Endothelial cell of umbilical vein (primary cell): ENCODE results near the gene TPH2. TPM values are rescaled to one million over a fixed set of nuclear protein-coding genes. Genes with fewer than 3 reads are reported as not detected.

Experiments
- BruUV-seq: library from RNA; stranded (reverse); fragments of 400-500 nt; replicated peaks from 2 replicates; lab custom pipeline; 2021; lab: Mats Ljungman, UMichigan
- CTCF ChIA-PET: fragments of 300-600, 350-600 bp; sonication (Branson Sonifier 250); formaldehyde crosslinking; loops from one replicate; lab custom pipeline; 2021; ENCODE audit warnings: antibody characterized with exemption, inconsistent platforms; lab: Charles Lee
- POLR2A ChIA-PET: fragments of 300-600, 350-600 bp; sonication (Branson Sonifier 250); formaldehyde crosslinking; loops from one replicate; lab custom pipeline; 2021; ENCODE audit warnings: antibody characterized with exemption, inconsistent platforms; lab: Charles Lee
- DNase-seq: peaks from one replicate; pipeline ENCODE4 v3.0.0-alpha.2; 2011; ENCODE audit warnings: low read depth, low spot score
- FAIRE-seq: peaks from 2 replicates; lab custom pipeline; 2011; peaks lifted over from hg19 to GRCh38; lab: Jason Lieb, UNC
- H2AFZ ChIP-seq: 2 replicates; pipeline ENCODE4 v1.6.0; 2012; ENCODE audit warnings: low read depth, low read length, control low read depth, inconsistent platforms
- H3K27ac ChIP-seq: 2 replicates; pipeline ENCODE4 v1.5.1; 2011; ENCODE audit warnings: low read depth, mild to moderate bottlenecking, control low read depth, low read length, moderate library complexity; ENCODE audit not compliant: insufficient read depth
- H3K27me3 ChIP-seq, 2 experiments: 2 replicates each; pipeline versions ENCODE4 v1.6.0 to v1.6.1; 2011; ENCODE audit warnings: low read length in 2 of 2, mixed read lengths in 1 of 2; ENCODE audit not compliant: control insufficient read depth in 2 of 2, insufficient read depth in 2 of 2
- H3K36me3 ChIP-seq, 2 experiments: 2 replicates in 1 of 2; 3 replicates in 1 of 2; pipeline ENCODE4 v1.5.1; 2011; ENCODE audit warnings: low read length in 2 of 2, mild to moderate bottlenecking in 1 of 2, moderate library complexity in 1 of 2; ENCODE audit not compliant: control insufficient read depth in 2 of 2, insufficient read depth in 2 of 2; ENCODE audit errors: extremely low read depth in 1 of 2
- H3K4me1 ChIP-seq: 3 replicates; pipeline ENCODE4 v1.5.1; 2011; ENCODE audit warnings: mild to moderate bottlenecking, low read length; ENCODE audit not compliant: control insufficient read depth, insufficient read depth; ENCODE audit errors: extremely low read depth
- H3K4me2 ChIP-seq: 2 replicates; pipeline ENCODE4 v1.6.1; 2011; ENCODE audit warnings: low read length, control low read depth, mixed read lengths; ENCODE audit not compliant: insufficient read depth
- H3K4me3 ChIP-seq, 3 experiments: fragments of 200-600 bp in 1 of 3; sonication (generic), shearing (Covaris generic) in 1 of 3; replicated peaks in 1 of 3; 2 replicates each; pipeline ENCODE4 v1.5.1; 2011 to 2016; ENCODE audit warnings: control low read depth in 3 of 3, low read length in 3 of 3, mild to moderate bottlenecking in 2 of 3, inconsistent platforms in 1 of 3, low read depth in 1 of 3, moderate library complexity in 1 of 3; ENCODE audit not compliant: insufficient read depth in 1 of 3
- H3K79me2 ChIP-seq: 2 replicates; pipeline ENCODE4 v1.6.0; 2012; ENCODE audit warnings: low read length, inconsistent platforms; ENCODE audit not compliant: control insufficient read depth, insufficient read depth
- H3K9ac ChIP-seq: replicated peaks from 2 replicates; pipeline ENCODE3; 2011; ENCODE audit warnings: low read length, control low read depth; ENCODE audit not compliant: insufficient read depth; ENCODE audit errors: extremely low read depth
- H3K9me1 ChIP-seq: replicated peaks from 3 replicates; pipeline ENCODE4 v1.6.0; 2011; ENCODE audit warnings: mild to moderate bottlenecking, low read length; ENCODE audit not compliant: control insufficient read depth, insufficient read depth; ENCODE audit errors: extremely low read depth
- H3K9me3 ChIP-seq: replicated peaks from 2 replicates; pipeline ENCODE4 v1.5.1; 2012; ENCODE audit warnings: low read length, inconsistent platforms; ENCODE audit not compliant: control insufficient read depth, insufficient read depth
- H4K20me1 ChIP-seq: replicated peaks from 2 replicates; pipeline ENCODE3; 2011; ENCODE audit warnings: mild to moderate bottlenecking, low read length; ENCODE audit not compliant: control insufficient read depth, insufficient read depth; ENCODE audit errors: extremely low read depth
- EZH2 ChIP-seq: IDR thresholded peaks from 2 replicates; pipeline ENCODE4 v1.6.1; 2012; ENCODE audit warnings: borderline replicate concordance, low read depth, mild to moderate bottlenecking, moderate library complexity, low read length, inconsistent platforms; ENCODE audit not compliant: severe bottlenecking
- FOS ChIP-seq: IDR thresholded peaks from 2 replicates; pipeline ENCODE4 v1.6.1; 2011; ENCODE audit warnings: mild to moderate bottlenecking, low read length, moderate library complexity, borderline replicate concordance; ENCODE audit not compliant: insufficient read depth
- GATA2 ChIP-seq: IDR thresholded peaks from 2 replicates; pipeline ENCODE4 v1.7.0; 2011; ENCODE audit warnings: low read depth, mild to moderate bottlenecking, moderate library complexity, mixed read lengths, low read length; ENCODE audit not compliant: insufficient read length, insufficient read depth
- JUN ChIP-seq: IDR thresholded peaks from 2 replicates; pipeline ENCODE4 v1.6.1; 2011; ENCODE audit warnings: borderline replicate concordance, low read depth; ENCODE audit not compliant: insufficient read length, insufficient read depth
- MYC ChIP-seq: IDR thresholded peaks from one replicate; pipeline ENCODE4 v1.6.1; 2011; ENCODE audit warnings: mild to moderate bottlenecking, low read depth, low read length
- POLR2AphosphoS5 ChIP-seq: IDR thresholded peaks from 2 replicates; pipeline ENCODE4 v1.6.1; 2012; ENCODE audit warnings: low read depth, mild to moderate bottlenecking, control low read depth, low read length, moderate library complexity; ENCODE audit not compliant: insufficient read depth
- dilution Hi-C: fragments of 300-500 bp; cut with MboI; formaldehyde crosslinking; loops from one replicate; pipeline ENCODE4 v1.15.0; 2019; ENCODE audit warnings: low sequenced_read_pairs; ENCODE audit not compliant: extremely low pct_ligation_motif_present
- intact Hi-C: fragments of 100-400 bp; cut with micrococcal nuclease; formaldehyde crosslinking; loops from one replicate; pipeline ENCODE4 v1.10.0; 2022
- polyA plus RNA-seq, 4 experiments: library from polyadenylated mRNA; depleted of rRNA in 3 of 4; stranded (reverse) in 3 of 4; unstranded in 1 of 4; fragments of >200 nt; gene quantifications; 2 replicates each; pipeline versions ENCODE4 v1.2.1 to v1.2.3, GENCODE V29; 2011 to 2012; ENCODE audit warnings: missing spikeins in 1 of 4
- total RNA-seq: library from RNA; stranded (reverse); gene quantifications from 2 replicates; pipeline ENCODE4 v1.2.3, GENCODE V29; 2021
- TF ChIP-seq, protein P1 (sequence below): IDR thresholded peaks from 2 replicates; pipeline ENCODE4 v1.6.1; 2011; ENCODE audit not compliant: insufficient read depth, insufficient read length
- TF ChIP-seq, protein P2 (sequence below), 2 donors: IDR thresholded peaks; 1 replicate in 1 of 2; 2 replicates in 1 of 2; pipeline ENCODE4 v1.5.1; 2011; ENCODE audit warnings: low read length in 2 of 2, mild to moderate bottlenecking in 2 of 2, moderate library complexity in 2 of 2, control low read depth in 1 of 2, inconsistent platforms in 1 of 2, low read depth in 1 of 2; ENCODE audit not compliant: insufficient read depth in 1 of 2; ENCODE audit errors: extremely low read depth in 1 of 2

TPH2 gene
- total and polyA plus RNA-seq, 2 donors (not counting 3 experiments of a cell fraction or from before 2014, with no cell fraction given), result not detected

DNA sequence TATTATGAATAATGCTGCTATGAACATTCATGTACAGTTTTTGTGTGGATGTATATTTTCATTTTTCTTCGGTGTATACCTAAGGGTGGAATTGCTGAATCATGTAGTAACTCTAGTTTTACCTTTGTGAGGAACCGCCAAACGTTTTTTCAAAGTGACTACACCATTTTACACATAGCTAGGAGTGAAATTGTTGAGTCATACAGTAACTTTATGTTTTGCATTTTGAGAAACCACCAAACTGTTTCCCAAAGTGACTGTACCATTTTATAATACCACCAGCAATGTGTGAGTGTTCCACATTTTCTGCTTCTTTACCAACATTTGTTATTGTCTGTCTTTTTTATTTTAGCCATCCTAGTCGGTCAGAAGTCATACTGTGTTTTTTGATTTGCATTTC lies 3.1 kb upstream of the TPH2 start:
- dilution Hi-C loops, result no loop called here
- Histone ChIP-seq H3K27me3 (peaks cover 0 to 2% of the 10 kb centered on the region in 2 experiments), H3K4me3 (no peak overlapping the region), H3K4me2 (no peak overlapping the region), H3K27ac (no peak overlapping the region), H3K79me2 (no peaks in the 10 kb centered on the region), H3K36me3 (no peaks in the 10 kb centered on the region), H3K4me1 (no peaks in the 10 kb centered on the region), H3K9me1 (no peaks in the 10 kb centered on the region), H4K20me1 (no peaks in the 10 kb centered on the region), H3K9me3 (no peaks in the 10 kb centered on the region), H3K9ac (no peak overlapping the region), H2AFZ (no peak overlapping the region)
- intact Hi-C loops, result no loop called here
- FAIRE-seq (no peak), DNase-seq (no peak)
- no TSS peak for BruUV-seq
- ChIA-PET CTCF (no interaction called here), POLR2A (no interaction called here)
- TF ChIP-seq FOS (no peak), GATA2 (no peak), EZH2 (no peak), MYC (no peak), JUN (no peak), POLR2AphosphoS5 (no peak)
- TF ChIP-seq, protein P1, sequence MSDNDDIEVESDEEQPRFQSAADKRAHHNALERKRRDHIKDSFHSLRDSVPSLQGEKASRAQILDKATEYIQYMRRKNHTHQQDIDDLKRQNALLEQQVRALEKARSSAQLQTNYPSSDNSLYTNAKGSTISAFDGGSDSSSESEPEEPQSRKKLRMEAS, result no peak
- TF ChIP-seq, protein P2, sequence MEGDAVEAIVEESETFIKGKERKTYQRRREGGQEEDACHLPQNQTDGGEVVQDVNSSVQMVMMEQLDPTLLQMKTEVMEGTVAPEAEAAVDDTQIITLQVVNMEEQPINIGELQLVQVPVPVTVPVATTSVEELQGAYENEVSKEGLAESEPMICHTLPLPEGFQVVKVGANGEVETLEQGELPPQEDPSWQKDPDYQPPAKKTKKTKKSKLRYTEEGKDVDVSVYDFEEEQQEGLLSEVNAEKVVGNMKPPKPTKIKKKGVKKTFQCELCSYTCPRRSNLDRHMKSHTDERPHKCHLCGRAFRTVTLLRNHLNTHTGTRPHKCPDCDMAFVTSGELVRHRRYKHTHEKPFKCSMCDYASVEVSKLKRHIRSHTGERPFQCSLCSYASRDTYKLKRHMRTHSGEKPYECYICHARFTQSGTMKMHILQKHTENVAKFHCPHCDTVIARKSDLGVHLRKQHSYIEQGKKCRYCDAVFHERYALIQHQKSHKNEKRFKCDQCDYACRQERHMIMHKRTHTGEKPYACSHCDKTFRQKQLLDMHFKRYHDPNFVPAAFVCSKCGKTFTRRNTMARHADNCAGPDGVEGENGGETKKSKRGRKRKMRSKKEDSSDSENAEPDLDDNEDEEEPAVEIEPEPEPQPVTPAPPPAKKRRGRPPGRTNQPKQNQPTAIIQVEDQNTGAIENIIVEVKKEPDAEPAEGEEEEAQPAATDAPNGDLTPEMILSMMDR (IDR thresholded peaks at IDR 0.05; ENCODE audit: extremely low read depth in 1 of 2, insufficient read depth in 1 of 2, low read depth in 1 of 2, low read length in 2 of 2), result no peak
